GM12878 (cell line): ENCODE results near the gene STON1. TPM values are rescaled to one million over a fixed set of nuclear protein-coding genes. Genes with fewer than 3 reads are reported as not detected.

Experiments
- ATAC-seq: fragments of 200-7000 bp; cut with Tn5 transposase; 3 replicates; pipeline ENCODE4 v1.9.1; 2020; ENCODE audit warnings: mild to moderate bottlenecking, moderate library complexity
- Bru-seq: library from RNA; stranded (reverse); fragments of 400-500 nt; gene quantifications from one replicate; lab custom pipeline; 2021; lab: Mats Ljungman, UMichigan
- BruChase-seq, 2 experiments: library from RNA; stranded (reverse); fragments of 400-500 nt; gene quantifications; one replicate each; lab custom pipeline; 2021; lab: Mats Ljungman, UMichigan
- BruUV-seq: library from RNA; stranded (reverse); fragments of 400-500 nt; replicated peaks from 2 replicates; lab custom pipeline; 2021; lab: Mats Ljungman, UMichigan
- CTCF ChIA-PET: fragments of 300-600 bp; sonication (Branson Sonifier 250); formaldehyde crosslinking; extraction: SDS; loops from one replicate; lab custom pipeline; 2021; ENCODE audit warnings: inconsistent platforms; lab: Yijun Ruan, JAX
- POLR2A ChIA-PET: fragments of 350-600 bp; formaldehyde crosslinking; extraction: SDS; loops from one replicate; lab custom pipeline; 2021; ENCODE audit warnings: inconsistent platforms; lab: Charles Lee
- RAD21 ChIA-PET: fragments of 300-600 bp; sonication (Branson Sonifier 250); formaldehyde crosslinking; loops from one replicate; lab custom pipeline; 2023; ENCODE audit warnings: antibody characterized with exemption; ENCODE audit not compliant: unreplicated experiment; lab: Charles Lee
- SMC1A ChIA-PET: fragments of 300-600 bp; sonication (Branson Sonifier 250); formaldehyde crosslinking; loops from one replicate; lab custom pipeline; 2023; ENCODE audit not compliant: unreplicated experiment, uncharacterized antibody; lab: Charles Lee
- DNase-seq: peaks from one replicate; pipeline ENCODE4 v3.0.0-alpha.2; 2011; ENCODE audit warnings: low read depth, low spot score
- FAIRE-seq: peaks from 3 replicates; lab custom pipeline; 2011; peaks lifted over from hg19 to GRCh38; lab: Jason Lieb, UNC
- H2AFZ ChIP-seq: 2 replicates; pipeline ENCODE4 v1.6.0; 2011; ENCODE audit warnings: low read depth, low read length, control low read depth; ENCODE audit not compliant: control insufficient read depth
- H3K27ac ChIP-seq: 2 replicates; pipeline ENCODE4 v1.5.1; 2011; ENCODE audit warnings: control low read depth; ENCODE audit not compliant: control insufficient read depth, insufficient read depth
- H3K27me3 ChIP-seq, 2 experiments: replicated peaks in 1 of 2; 2 replicates each; pipeline versions ENCODE4 v1.6.0 to v1.6.1; 2011; ENCODE audit warnings: low read length in 1 of 2; ENCODE audit not compliant: control insufficient read depth in 2 of 2, insufficient read depth in 2 of 2
- H3K36me3 ChIP-seq, 2 experiments: 2 replicates each; pipeline ENCODE4 v1.5.1; 2011; ENCODE audit warnings: low read length in 1 of 2; ENCODE audit not compliant: control insufficient read depth in 2 of 2, insufficient read depth in 2 of 2
- H3K4me1 ChIP-seq: 2 replicates; pipeline ENCODE4 v1.6.1; 2011; ENCODE audit warnings: mild to moderate bottlenecking, low read length, moderate library complexity, mixed read lengths; ENCODE audit not compliant: control insufficient read depth, insufficient read depth
- H3K4me2 ChIP-seq: 2 replicates; pipeline ENCODE4 v1.6.0; 2011; ENCODE audit warnings: control low read depth; ENCODE audit not compliant: control insufficient read depth, insufficient read depth
- H3K4me3 ChIP-seq: fragments of 200-600 bp; sonication (generic); 2 replicates; pipeline ENCODE4 v1.5.1; 2016
- H3K79me2 ChIP-seq: 2 replicates; pipeline ENCODE4 v1.6.0; 2011; ENCODE audit warnings: low read length; ENCODE audit not compliant: control insufficient read depth, insufficient read depth
- H3K9ac ChIP-seq: 2 replicates; pipeline ENCODE4 v1.8.0; 2011; ENCODE audit warnings: low read length, control low read depth, mixed read lengths; ENCODE audit not compliant: control insufficient read depth, insufficient read depth
- H3K9me3 ChIP-seq: replicated peaks from 3 replicates; pipeline ENCODE4 v1.5.1; 2011; ENCODE audit warnings: mild to moderate bottlenecking, low read length; ENCODE audit not compliant: control insufficient read depth, insufficient read depth
- H4K20me1 ChIP-seq: 2 replicates; pipeline ENCODE4 v1.6.0; 2011; ENCODE audit not compliant: control insufficient read depth, insufficient read depth
- BCL3 ChIP-seq: IDR thresholded peaks from 2 replicates; pipeline ENCODE4 v1.6.1; 2011; ENCODE audit warnings: borderline replicate concordance, low read depth, mild to moderate bottlenecking, moderate library complexity, low read length; ENCODE audit not compliant: insufficient read depth, poor library complexity, severe bottlenecking
- E2F8 ChIP-seq: fragments of 450-650 bp; IDR thresholded peaks from 2 replicates; pipeline ENCODE4 v1.6.1; 2018; ENCODE audit warnings: mild to moderate bottlenecking, low read depth, moderate library complexity; ENCODE audit not compliant: partially characterized antibody
- FOS ChIP-seq: IDR thresholded peaks from 3 replicates; pipeline ENCODE4 v1.6.1; 2011; ENCODE audit warnings: borderline replicate concordance; ENCODE audit not compliant: insufficient read length; ENCODE audit errors: extremely low read depth
- GATAD2B ChIP-seq: fragments of 450-650 bp; conservative IDR thresholded peaks from 2 replicates; pipeline ENCODE4 v1.6.1; 2017; ENCODE audit warnings: low read depth, mild to moderate bottlenecking, moderate library complexity
- MEF2B ChIP-seq: fragments of 450-650 bp; IDR thresholded peaks from 2 replicates; pipeline ENCODE4 v1.6.1; 2018; ENCODE audit warnings: mild to moderate bottlenecking, moderate library complexity; ENCODE audit not compliant: partially characterized antibody, poor library complexity, severe bottlenecking
- NFXL1 ChIP-seq: fragments of 450-650 bp; IDR thresholded peaks from 2 replicates; pipeline ENCODE4 v1.6.1; 2017; ENCODE audit warnings: antibody characterized with exemption, mild to moderate bottlenecking, borderline replicate concordance
- NRF1 ChIP-seq: conservative IDR thresholded peaks from 2 replicates; pipeline ENCODE4 v1.6.1; 2011; ENCODE audit warnings: mild to moderate bottlenecking, low read depth, low read length, improper control_type of control experiment
- SMC3 ChIP-seq: IDR thresholded peaks from 2 replicates; pipeline ENCODE4 v1.6.1; 2011; ENCODE audit warnings: low read length, improper control_type of control experiment, borderline replicate concordance
- WRNIP1 ChIP-seq: IDR thresholded peaks from 2 replicates; pipeline ENCODE4 v1.6.1; 2011; ENCODE audit warnings: low read depth, low read length, improper control_type of control experiment, borderline replicate concordance
- ZNF274 ChIP-seq: IDR thresholded peaks from one replicate; pipeline ENCODE4 v1.8.0; 2011; ENCODE audit not compliant: insufficient read length, insufficient read depth
- WGBS: methylation state at CpG from one replicate; pipeline ENCODE4 v1.1.6; 2016; ENCODE audit warnings: low lambda C conversion rate; ENCODE audit not compliant: insufficient replicate concordance, insufficient coverage; ENCODE audit errors: missing lambda C conversion rate; 5-methylcytosine and 5-hydroxymethylcytosine counted together
- in situ Hi-C: fragments of 300-500 bp; cut with MboI; formaldehyde crosslinking; loops from 9 replicates; pipeline ENCODE4 v1.14.3; 2018; ENCODE audit warnings: mixed read lengths
- intact Hi-C: fragments of 100-400 bp; cut with micrococcal nuclease; formaldehyde crosslinking; loops from one replicate; pipeline ENCODE4 v1.14.2; 2022; ENCODE audit not compliant: unreplicated experiment
- long read RNA-seq, 2 experiments: library from polyadenylated mRNA; unstranded; transcript quantifications; one replicate each; pipeline ENCODE4 v2.0.0, GENCODE V29; 2019 to 2020
- polyA minus RNA-seq, 3 experiments: library from RNA; depleted of rRNA, polyadenylated mRNA; stranded (reverse); fragments of >200 nt; gene quantifications; 2 replicates each; pipeline ENCODE4 v1.2.3, GENCODE V29; 2011
- polyA plus RNA-seq, 11 experiments: library from polyadenylated mRNA; depleted of rRNA in 4 of 11; unstranded in 6 of 11; stranded (reverse) in 5 of 11; fragments of >200 nt; fragmentation: Nextera tagmentation in 4 of 11; fragmentation: Illumina TruSeq in 1 of 11; extraction: Ambion mirVana in 4 of 11; extraction: Trizol in 1 of 11; gene quantifications; 1 replicate in 1 of 11; 2 replicates in 10 of 11; pipeline versions ENCODE4 v1.2.1 to v1.2.3, GENCODE V29; 2011 to 2016; ENCODE audit warnings: inconsistent platforms in 2 of 11, missing spikeins in 2 of 11, low read depth in 1 of 11
- total RNA-seq, 4 experiments: library from RNA; depleted of rRNA in 3 of 4; stranded (reverse); fragments of >200 nt in 3 of 4; fragmentation: Illumina TruSeq in 1 of 4; extraction: Trizol in 1 of 4; gene quantifications; 2 replicates each; pipeline versions ENCODE4 v1.2.1 to v1.2.3, GENCODE V29; 2013 to 2021

Gene STON1
- total RNA-seq (2013; cell fraction: nucleolus; rRNA removed) = 1.2 TPM in 2 replicates
- total RNA-seq (2014; rRNA removed) (0.11 and 0.27 TPM in 2 replicates), total RNA-seq (2014; rRNA removed; fragmentation: Illumina TruSeq; extraction: Trizol) (0.18 and 0.23 TPM in 2 replicates), total RNA-seq (2021) (0.82 and 0.90 TPM in 2 replicates), polyA plus RNA-seq (2011; rRNA removed) (0.26 and 0.29 TPM in 2 replicates), polyA plus RNA-seq (2014; fragmentation: Illumina TruSeq; extraction: Trizol) (0.08 and 0.32 TPM in 2 replicates), polyA plus RNA-seq (2014; fragmentation: Nextera tagmentation; extraction: Ambion mirVana) (under 1 TPM in 1 of 2 experiments, not detected in 1; 0.11 TPM), polyA plus RNA-seq (2014; rRNA removed) (0.51 and 0.91 TPM in 2 replicates), polyA plus RNA-seq (2016; fragmentation: Nextera tagmentation; extraction: Ambion mirVana) (under 1 TPM in 1 of 2 experiments, not detected in 1; 0.12 TPM), polyA minus RNA-seq (2011; rRNA and poly(A)+ RNA removed) (0.07 and 0.26 TPM in 2 replicates), Bru-seq, nascent RNA (percentile 35 among the genes with signal in this experiment), BruChase-seq, experiment 1, labeled RNA remaining after a 6-hour chase (percentile 44 among the genes with signal in this experiment), BruChase-seq, experiment 2, labeled RNA remaining after a 2-hour chase (percentile 48 among the genes with signal in this experiment)
- 0.42 TPM for polyA plus RNA-seq (2011; ENCODE audit: low read depth)
- polyA plus RNA-seq (2011; cell fraction: cytosol; rRNA removed) = 0.04 and 0.18 TPM in 2 replicates
- 0.87 and 0.94 TPM in 2 replicates for polyA plus RNA-seq (2011; cell fraction: nucleus; rRNA removed)
- polyA plus RNA-seq (2012) = 0.36 and 0.62 TPM in 2 replicates
- not detected in 2 replicates for polyA minus RNA-seq (2011; cell fraction: cytosol; rRNA and poly(A)+ RNA removed)
- 0.12 and 0.38 TPM in 2 replicates for polyA minus RNA-seq (2011; cell fraction: nucleus; rRNA and poly(A)+ RNA removed)
- long read RNA-seq, experiment 1 = 0 reads
- long read RNA-seq, experiment 2 = 0 reads

GRCh38 chr2:48530033-48530811 lies at the start of gene STON1:
Gene STON1 (plus strand): TSS chr2:48530154. CDS start chr2:48580634, 50,480 bp downstream.
- FAIRE-seq = no peak
- 0 out of 2 replicates have a peak within 1 kb of the TSS, but pooled peaks have one; percentile 29 for H2AFZ ChIP-seq
- TF ChIP-seq BCL3 (no peak), WRNIP1 (no peak), MEF2B (peak; percentile 36), ZNF274 (no peak), E2F8 (no peak), FOS (no peak), SMC3 (no peak), NRF1 (no peak), GATAD2B (0 out of 2 replicates have a peak, but pooled peaks have one; percentile 36), NFXL1 (0 out of 2 replicates have a peak, but pooled peaks have one; percentile 62)
- TF ChIP-seq, all 136 proteins: peak for 3
- peak within 1 kb of the TSS; percentile 40; the same call in 1 of the 2 replicates for H3K9ac ChIP-seq
- no peak within 1 kb of the TSS for H3K27ac ChIP-seq
- no peaks in the 10 kb centered on the region for H3K9me3 ChIP-seq
- BruUV-seq = no TSS peak
- CTCF ChIA-PET = no interaction called here
- WGBS = 22% methylated on average over 15 of the region's 62 CpGs
- H3K4me3 ChIP-seq = peak within 1 kb of the TSS; percentile 67; the same call in 1 of the 2 replicates
- H4K20me1 ChIP-seq = no peaks in the 10 kb centered on the region
- SMC1A ChIA-PET = no interaction called here
- no peaks in the 10 kb centered on the region for H3K79me2 ChIP-seq
- POLR2A ChIA-PET = no interaction called here
- ATAC-seq (peak; percentile 78), DNase-seq (no peak)
- intact Hi-C loops (no loop called here), in situ Hi-C loops (no loop called here)
- H3K36me3 ChIP-seq = no peaks in the 10 kb centered on the region
- no peaks in the 10 kb centered on the region; a peak in 1 of 4 replicates for H3K27me3 ChIP-seq
- no peaks in the 10 kb centered on the region; the same call in 1 of the 2 replicates for H3K4me1 ChIP-seq
- RAD21 ChIA-PET = no interaction called here
- peak within 1 kb of the TSS; percentile 81 for H3K4me2 ChIP-seq
